Endothelial cell of umbilical vein (primary cell): ENCODE measurements around the gene ASB2. TPM values are rescaled to one million over a fixed set of nuclear protein-coding genes. Genes with fewer than 3 reads are reported as not detected.

ENCODE experiments used
- BruUV-seq: library from RNA; stranded (reverse); fragments of 400-500 nt; replicated peaks from 2 replicates; lab custom pipeline; 2021; lab: Mats Ljungman, UMichigan
- CTCF ChIA-PET: fragments of 300-600, 350-600 bp; sonication (Branson Sonifier 250); formaldehyde crosslinking; loops from one replicate; lab custom pipeline; 2021; ENCODE audit warnings: antibody characterized with exemption, inconsistent platforms; lab: Charles Lee
- POLR2A ChIA-PET: fragments of 300-600, 350-600 bp; sonication (Branson Sonifier 250); formaldehyde crosslinking; loops from one replicate; lab custom pipeline; 2021; ENCODE audit warnings: antibody characterized with exemption, inconsistent platforms; lab: Charles Lee
- DNase-seq: peaks from one replicate; pipeline ENCODE4 v3.0.0-alpha.2; 2011; ENCODE audit warnings: low read depth, low spot score
- FAIRE-seq: peaks from 2 replicates; lab custom pipeline; 2011; peaks lifted over from hg19 to GRCh38; lab: Jason Lieb, UNC
- H2AFZ ChIP-seq: 2 replicates; pipeline ENCODE4 v1.6.0; 2012; ENCODE audit warnings: low read depth, low read length, control low read depth, inconsistent platforms
- H3K27ac ChIP-seq: 2 replicates; pipeline ENCODE4 v1.5.1; 2011; ENCODE audit warnings: low read depth, mild to moderate bottlenecking, control low read depth, low read length, moderate library complexity; ENCODE audit not compliant: insufficient read depth
- H3K27me3 ChIP-seq, 2 experiments: 2 replicates each; pipeline versions ENCODE4 v1.6.0 to v1.6.1; 2011; ENCODE audit warnings: low read length in 2 of 2, mixed read lengths in 1 of 2; ENCODE audit not compliant: control insufficient read depth in 2 of 2, insufficient read depth in 2 of 2
- H3K36me3 ChIP-seq, 2 experiments: 2 replicates in 1 of 2; 3 replicates in 1 of 2; pipeline ENCODE4 v1.5.1; 2011; ENCODE audit warnings: low read length in 2 of 2, mild to moderate bottlenecking in 1 of 2, moderate library complexity in 1 of 2; ENCODE audit not compliant: control insufficient read depth in 2 of 2, insufficient read depth in 2 of 2; ENCODE audit errors: extremely low read depth in 1 of 2
- H3K4me1 ChIP-seq: 3 replicates; pipeline ENCODE4 v1.5.1; 2011; ENCODE audit warnings: mild to moderate bottlenecking, low read length; ENCODE audit not compliant: control insufficient read depth, insufficient read depth; ENCODE audit errors: extremely low read depth
- H3K4me2 ChIP-seq: 2 replicates; pipeline ENCODE4 v1.6.1; 2011; ENCODE audit warnings: low read length, control low read depth, mixed read lengths; ENCODE audit not compliant: insufficient read depth
- H3K4me3 ChIP-seq, 3 experiments: fragments of 200-600 bp in 1 of 3; sonication (generic), shearing (Covaris generic) in 1 of 3; replicated peaks in 1 of 3; 2 replicates each; pipeline ENCODE4 v1.5.1; 2011 to 2016; ENCODE audit warnings: control low read depth in 3 of 3, low read length in 3 of 3, mild to moderate bottlenecking in 2 of 3, inconsistent platforms in 1 of 3, low read depth in 1 of 3, moderate library complexity in 1 of 3; ENCODE audit not compliant: insufficient read depth in 1 of 3
- H3K79me2 ChIP-seq: 2 replicates; pipeline ENCODE4 v1.6.0; 2012; ENCODE audit warnings: low read length, inconsistent platforms; ENCODE audit not compliant: control insufficient read depth, insufficient read depth
- H3K9ac ChIP-seq: replicated peaks from 2 replicates; pipeline ENCODE3; 2011; ENCODE audit warnings: low read length, control low read depth; ENCODE audit not compliant: insufficient read depth; ENCODE audit errors: extremely low read depth
- H3K9me1 ChIP-seq: replicated peaks from 3 replicates; pipeline ENCODE4 v1.6.0; 2011; ENCODE audit warnings: mild to moderate bottlenecking, low read length; ENCODE audit not compliant: control insufficient read depth, insufficient read depth; ENCODE audit errors: extremely low read depth
- H3K9me3 ChIP-seq: replicated peaks from 2 replicates; pipeline ENCODE4 v1.5.1; 2012; ENCODE audit warnings: low read length, inconsistent platforms; ENCODE audit not compliant: control insufficient read depth, insufficient read depth
- H4K20me1 ChIP-seq: replicated peaks from 2 replicates; pipeline ENCODE3; 2011; ENCODE audit warnings: mild to moderate bottlenecking, low read length; ENCODE audit not compliant: control insufficient read depth, insufficient read depth; ENCODE audit errors: extremely low read depth
- CTCF ChIP-seq, 2 donors: IDR thresholded peaks; 1 replicate in 1 of 2; 2 replicates in 1 of 2; pipeline ENCODE4 v1.5.1; 2011; ENCODE audit warnings: low read length in 2 of 2, mild to moderate bottlenecking in 2 of 2, moderate library complexity in 2 of 2, control low read depth in 1 of 2, inconsistent platforms in 1 of 2, low read depth in 1 of 2; ENCODE audit not compliant: insufficient read depth in 1 of 2; ENCODE audit errors: extremely low read depth in 1 of 2
- EZH2 ChIP-seq: IDR thresholded peaks from 2 replicates; pipeline ENCODE4 v1.6.1; 2012; ENCODE audit warnings: borderline replicate concordance, low read depth, mild to moderate bottlenecking, moderate library complexity, low read length, inconsistent platforms; ENCODE audit not compliant: severe bottlenecking
- FOS ChIP-seq: IDR thresholded peaks from 2 replicates; pipeline ENCODE4 v1.6.1; 2011; ENCODE audit warnings: mild to moderate bottlenecking, low read length, moderate library complexity, borderline replicate concordance; ENCODE audit not compliant: insufficient read depth
- GATA2 ChIP-seq: IDR thresholded peaks from 2 replicates; pipeline ENCODE4 v1.7.0; 2011; ENCODE audit warnings: low read depth, mild to moderate bottlenecking, moderate library complexity, mixed read lengths, low read length; ENCODE audit not compliant: insufficient read length, insufficient read depth
- JUN ChIP-seq: IDR thresholded peaks from 2 replicates; pipeline ENCODE4 v1.6.1; 2011; ENCODE audit warnings: borderline replicate concordance, low read depth; ENCODE audit not compliant: insufficient read length, insufficient read depth
- MAX ChIP-seq: IDR thresholded peaks from 2 replicates; pipeline ENCODE4 v1.6.1; 2011; ENCODE audit not compliant: insufficient read depth, insufficient read length
- MYC ChIP-seq: IDR thresholded peaks from one replicate; pipeline ENCODE4 v1.6.1; 2011; ENCODE audit warnings: mild to moderate bottlenecking, low read depth, low read length
- POLR2A ChIP-seq: IDR thresholded peaks from 2 replicates; pipeline ENCODE4 v1.6.1; 2012; ENCODE audit warnings: low read depth, mild to moderate bottlenecking, control low read depth, low read length
- POLR2AphosphoS5 ChIP-seq: IDR thresholded peaks from 2 replicates; pipeline ENCODE4 v1.6.1; 2012; ENCODE audit warnings: low read depth, mild to moderate bottlenecking, control low read depth, low read length, moderate library complexity; ENCODE audit not compliant: insufficient read depth
- dilution Hi-C: fragments of 300-500 bp; cut with MboI; formaldehyde crosslinking; loops from one replicate; pipeline ENCODE4 v1.15.0; 2019; ENCODE audit warnings: low sequenced_read_pairs; ENCODE audit not compliant: extremely low pct_ligation_motif_present
- intact Hi-C: fragments of 100-400 bp; cut with micrococcal nuclease; formaldehyde crosslinking; loops from one replicate; pipeline ENCODE4 v1.10.0; 2022
- polyA plus RNA-seq, 4 experiments: library from polyadenylated mRNA; depleted of rRNA in 3 of 4; stranded (reverse) in 3 of 4; unstranded in 1 of 4; fragments of >200 nt; gene quantifications; 2 replicates each; pipeline versions ENCODE4 v1.2.1 to v1.2.3, GENCODE V29; 2011 to 2012; ENCODE audit warnings: missing spikeins in 1 of 4
- total RNA-seq: library from RNA; stranded (reverse); gene quantifications from 2 replicates; pipeline ENCODE4 v1.2.3, GENCODE V29; 2021

ASB2 gene
- total and polyA plus RNA-seq, 2 donors (not counting 3 experiments of a cell fraction or from before 2014, with no cell fraction given) = not detected

GRCh38 chr14:93957751-93958566 is 18.4 kb downstream of the ASB2 start:
- intact Hi-C loops = no loop called here
- no peak overlapping the region for H3K27ac ChIP-seq
- no peak overlapping the region for H3K4me2 ChIP-seq
- DNase-seq (no peak), FAIRE-seq (no peak)
- ChIA-PET CTCF (interaction anchor here (7.1 kb wide), 1 partner anchor 18 kb away, joined by 60 read pairs; no protein-coding TSS in a partner anchor), POLR2A (no interaction called here)
- H3K9me3 ChIP-seq = no peaks in the 10 kb centered on the region
- H3K4me1 ChIP-seq = no peaks in the 10 kb centered on the region
- no peaks in the 10 kb centered on the region for H4K20me1 ChIP-seq
- no peak for TF ChIP-seq GATA2
- no peak for TF ChIP-seq MYC
- TF ChIP-seq POLR2AphosphoS5 = no peak
- no peak for TF ChIP-seq CTCF (IDR thresholded peaks at IDR 0.05; ENCODE audit: extremely low read depth in 1 of 2, insufficient read depth in 1 of 2, low read depth in 1 of 2, low read length in 2 of 2)
- TF ChIP-seq FOS = no peak
- no peak for TF ChIP-seq EZH2
- TF ChIP-seq POLR2A = no peak
- TF ChIP-seq JUN = no peak
- TF ChIP-seq MAX = no peak
- no peak overlapping the region for H2AFZ ChIP-seq
- no peak overlapping the region for H3K9ac ChIP-seq
- no peaks in the 10 kb centered on the region for H3K36me3 ChIP-seq
- no TSS peak for BruUV-seq
- no peaks in the 10 kb centered on the region for H3K9me1 ChIP-seq
- H3K27me3 ChIP-seq = no peaks in the 10 kb centered on the region
- dilution Hi-C loops = no loop called here
- H3K79me2 ChIP-seq = no peaks in the 10 kb centered on the region
- H3K4me3 ChIP-seq = no peak overlapping the region
